ENCODE data around the gene PEX13.
"Not testable (repeated sequence)": the region's sequence is repeated elsewhere in the genome, so short reads cannot be mapped to it uniquely, and the experiment has no call there.

PEX13 gene

GRCh38 chr2:61017556-61018317 is at the start of gene PEX13, which contains the start of gene PUS10:
TSS of gene PEX13 (plus strand) at chr2:61017720. CDS start at chr2:61017760, 40 bp downstream.
TSS of gene PUS10 (minus strand) at chr2:61018255. CDS start at chr2:61011890, 6,365 bp downstream.
- DNase-seq, result peak; percentile 46

DNA sequence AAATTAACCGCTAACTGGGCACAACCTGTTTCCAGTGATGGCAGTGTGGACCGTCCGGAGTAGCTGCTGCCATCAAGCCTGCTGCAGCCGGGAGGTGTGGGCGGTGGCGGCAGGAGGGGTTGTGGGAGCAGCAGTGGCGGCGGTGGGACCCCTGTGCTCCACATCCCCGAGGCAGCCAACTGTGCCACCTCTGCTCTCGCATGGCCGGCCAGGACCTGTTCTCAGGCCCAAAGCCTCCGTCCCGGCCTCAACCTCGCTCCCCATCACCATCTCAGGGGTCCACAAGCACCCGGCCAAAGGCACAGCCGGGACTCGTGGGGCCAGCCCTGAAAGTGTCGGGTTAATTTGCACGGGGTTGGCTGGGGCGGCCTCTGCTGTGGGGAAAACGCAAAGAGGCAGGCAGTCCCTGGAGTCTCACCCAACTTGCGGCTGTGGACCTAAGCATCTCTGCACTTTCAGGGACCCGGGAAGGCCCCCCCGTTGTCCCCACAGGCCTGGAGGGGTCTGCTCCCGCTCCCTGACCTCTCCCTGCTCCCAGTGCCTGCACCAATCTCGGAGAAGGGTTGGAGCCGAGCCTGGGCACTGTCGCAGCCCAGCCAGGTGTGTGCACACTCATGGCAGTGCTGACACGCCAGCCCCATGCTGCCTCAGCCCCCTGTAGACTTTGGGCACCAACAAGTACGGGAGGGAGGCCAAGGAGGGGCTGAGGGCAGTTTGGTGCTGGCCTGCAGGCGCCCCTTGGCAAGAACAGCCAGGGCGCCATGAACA is 44.4 kb upstream of the PEX13 start:
- DNase-seq, result no peak

GRCh38 chr2:60973705-60974104 is 43.8 kb upstream of the PEX13 start:
- DNase-seq, result no peak

GRCh38 chr2:60974652-60975051 is 42.9 kb upstream of the PEX13 start:
- no peak for DNase-seq

- no peak for DNase-seq
Observed at GRCh38 chr2:60976256-60976850, 41.2 kb upstream of the PEX13 start.

GRCh38 chr2:60976875-60977561 is 40.5 kb upstream of the PEX13 start:
- DNase-seq, result no peak

DNA sequence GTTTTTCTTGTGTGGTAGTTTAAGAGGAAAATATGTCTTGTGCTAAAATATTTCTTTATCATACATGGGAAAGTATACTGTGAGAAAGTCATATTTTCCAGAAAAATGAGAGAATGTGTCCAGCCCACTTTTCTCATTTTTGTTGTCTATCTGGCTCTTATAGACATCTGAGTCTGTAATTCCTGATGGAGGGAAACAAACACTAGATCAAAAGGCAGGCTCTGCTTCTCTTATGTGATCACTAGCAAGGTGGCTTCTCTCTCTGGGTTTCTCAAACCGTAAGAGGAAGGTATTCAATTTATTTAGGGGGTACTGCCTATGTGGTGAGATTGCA is 40.0 kb upstream of the PEX13 start:
- DNase-seq, result no peak

- DNase-seq, result no peak
Observed at GRCh38 chr2:60979231-60979630, 38.3 kb upstream of the PEX13 start.

DNA sequence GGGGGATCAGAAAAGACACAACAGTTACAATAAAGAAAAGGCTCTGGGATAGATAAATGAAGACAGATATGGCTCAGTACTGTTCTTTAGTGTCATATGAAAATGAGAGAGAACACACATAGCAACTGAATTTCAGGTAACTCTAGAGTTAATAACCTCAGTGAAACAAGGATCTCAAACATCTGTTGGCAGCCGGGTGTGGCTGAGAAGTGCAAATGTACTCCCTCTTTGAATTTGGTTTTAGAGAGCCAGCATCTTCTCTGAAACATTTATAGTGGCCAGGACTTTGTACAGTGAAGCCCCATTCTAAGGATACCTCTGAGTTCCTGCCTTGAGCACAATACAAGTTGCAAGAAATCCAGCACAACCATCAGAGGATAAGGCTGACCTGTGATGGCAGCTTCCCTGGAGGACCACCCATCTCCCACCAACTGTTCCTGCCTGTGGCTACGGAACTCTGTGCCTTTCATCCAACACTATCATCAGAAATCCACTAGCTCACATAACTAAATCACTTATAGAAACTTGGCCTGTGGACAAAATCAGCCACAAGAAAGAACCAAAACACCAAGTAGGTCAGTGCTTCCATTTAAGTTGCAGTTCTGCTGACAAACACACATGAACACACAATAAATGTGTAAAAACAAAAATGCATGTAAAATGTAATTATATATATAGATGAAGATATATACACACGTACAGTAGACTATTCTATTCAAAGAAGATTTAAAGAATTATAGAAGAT is 37.3 kb upstream of the PEX13 start:
- no peak for DNase-seq

GRCh38 chr2:60982066-60982465 is 35.5 kb upstream of the PEX13 start:
- not testable (repeated sequence) for DNase-seq

GRCh38 chr2:60984720-60985119 is 32.8 kb upstream of the PEX13 start:
- DNase-seq, result no peak

- no peak for DNase-seq
Observed at GRCh38 chr2:60987041-60987440, 30.5 kb upstream of the PEX13 start.

DNA sequence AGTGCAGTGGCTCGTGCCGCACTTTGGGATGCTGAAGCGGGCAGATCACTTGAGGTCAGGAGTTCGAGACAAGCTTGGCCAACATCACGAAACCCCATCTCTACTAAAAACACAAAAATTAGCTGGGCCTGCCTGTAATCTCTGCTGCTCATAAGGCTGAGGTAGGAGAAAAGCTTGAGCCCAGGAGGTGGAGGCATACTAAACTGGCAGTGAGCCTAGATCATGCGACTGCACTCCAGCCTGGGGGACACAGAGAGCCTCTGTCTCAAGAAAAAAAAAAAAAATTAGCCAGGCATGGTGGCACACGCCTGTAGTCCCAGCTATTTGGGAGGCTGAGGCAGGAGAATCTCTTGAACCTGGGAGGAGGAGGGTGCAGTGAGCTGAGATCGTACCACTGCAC is 29.9 kb upstream of the PEX13 start:
- DNase-seq, result not testable (repeated sequence)

DNA sequence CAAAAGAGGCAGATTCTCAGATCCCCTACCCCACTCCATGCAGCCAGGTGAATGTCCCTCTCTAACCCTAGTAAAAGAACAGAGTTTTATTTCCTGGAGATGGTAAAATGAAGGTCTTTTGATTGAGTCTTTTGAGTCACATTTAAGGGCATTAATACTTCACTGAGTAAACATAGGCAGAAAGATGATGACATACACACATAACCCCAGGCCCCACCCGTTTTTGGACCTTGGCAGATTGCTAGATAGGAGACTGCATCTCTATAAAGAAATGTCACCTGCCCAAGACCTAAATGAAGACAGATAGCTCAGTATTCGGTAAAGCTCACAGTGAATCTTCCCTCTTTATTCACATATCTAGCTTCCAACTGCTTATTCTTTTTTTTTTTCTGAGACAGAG is 28.3 kb upstream of the PEX13 start:
- no peak for DNase-seq

GRCh38 chr2:60991644-60992043 is 25.9 kb upstream of the PEX13 start:
- DNase-seq, result no peak

- DNase-seq, result no peak
Observed at GRCh38 chr2:60992985-60993392, 24.5 kb upstream of the PEX13 start.

GRCh38 chr2:60994131-60994530 is 23.4 kb upstream of the PEX13 start:
- DNase-seq, result no peak

DNA sequence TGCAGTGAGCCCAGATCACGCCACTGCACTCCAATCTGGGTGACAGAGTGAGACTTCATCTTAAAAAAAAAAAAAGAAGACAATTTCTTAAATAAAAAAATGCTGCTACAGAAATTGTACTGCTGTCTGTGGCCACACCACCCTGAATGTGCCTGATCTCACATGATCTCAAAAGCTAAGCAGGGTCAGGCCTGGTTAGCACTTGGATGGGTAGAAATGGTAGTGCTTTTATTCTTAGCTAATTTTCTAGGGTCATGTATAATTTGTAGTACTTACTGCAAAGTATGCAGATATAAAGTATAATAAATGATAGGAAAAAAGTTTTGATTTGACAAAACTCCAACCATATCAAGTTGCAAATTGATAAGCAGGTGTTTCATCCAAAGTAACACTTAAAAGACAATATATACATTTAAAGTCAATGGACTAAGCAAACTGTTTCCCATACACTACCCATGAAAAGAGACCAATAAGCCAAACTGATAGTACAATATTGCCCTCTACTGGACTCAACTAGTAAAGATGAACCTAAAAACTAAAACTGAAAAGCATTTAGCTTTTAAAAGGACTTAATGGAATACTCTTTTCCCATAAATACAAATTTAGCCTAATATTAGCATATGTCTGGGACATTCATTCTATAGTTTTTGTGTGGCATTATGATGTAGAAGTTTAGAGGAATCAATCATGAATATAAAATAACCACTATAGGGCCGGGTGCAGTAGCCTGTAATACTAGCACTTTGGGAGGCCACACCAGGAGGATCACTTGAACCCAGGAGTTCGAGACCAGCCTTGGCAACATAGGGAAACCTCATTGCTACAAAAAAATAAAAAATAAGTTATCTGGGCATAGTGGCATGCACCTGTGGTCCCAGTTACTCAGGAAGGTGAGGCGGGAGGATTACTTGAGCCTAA is 18.6 kb upstream of the PEX13 start:
- peak; percentile 12 for DNase-seq

DNA sequence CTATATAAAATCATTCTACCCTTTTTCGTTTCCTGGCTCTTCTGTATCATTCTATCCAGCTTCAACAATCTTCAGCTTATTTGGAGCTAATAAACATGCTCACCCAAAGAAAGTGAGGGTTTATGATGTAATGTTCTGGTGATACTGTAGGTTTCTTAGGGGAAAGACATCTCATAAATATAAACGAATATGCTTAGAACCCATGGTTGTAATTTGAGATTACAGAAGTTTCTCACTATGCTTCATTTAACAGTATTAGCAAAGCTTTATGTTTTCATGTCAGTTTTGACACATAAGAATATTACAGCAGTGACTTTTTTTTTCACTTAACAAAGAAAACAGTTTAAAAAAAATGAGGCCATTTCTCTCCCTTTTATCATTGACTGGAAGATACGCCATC is 11.8 kb upstream of the PEX13 start:
- no peak for DNase-seq

- no peak for DNase-seq
Observed at GRCh38 chr2:61006486-61007105, 10.9 kb upstream of the PEX13 start.

DNA sequence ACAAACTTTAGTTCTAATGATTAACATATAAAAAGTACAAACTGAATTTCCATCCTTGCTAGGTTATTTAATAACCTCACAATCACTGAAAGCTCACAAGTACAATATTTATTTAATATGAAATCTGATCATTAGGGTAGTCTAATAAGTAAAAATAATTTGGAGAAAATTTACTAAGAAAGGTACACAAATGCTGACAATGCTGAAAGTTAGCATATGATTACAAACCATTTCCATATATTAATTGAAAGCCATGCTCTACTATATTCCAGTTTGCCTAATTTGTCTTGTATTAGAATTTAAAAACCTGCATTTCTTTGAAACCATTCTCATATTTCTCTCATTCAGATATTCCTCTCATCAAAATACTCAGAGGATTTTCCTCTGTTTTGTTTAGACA is 8.2 kb upstream of the PEX13 start:
- DNase-seq, result no peak

Data from NCI-H1092 (cell line).